Esophagus muscularis mucosa (tissue), 3 donors: ENCODE data around the gene EMP2.

ENCODE experiments used
- CTCF ChIP-seq, 3 experiments: fragments of 200-600 bp in 2 of 3; fragments of 450-650 bp in 1 of 3; sonication (generic) in 2 of 3; IDR thresholded peaks; one replicate each; pipeline ENCODE4 v1.5.1; 2017 to 2019; ENCODE audit warnings: antibody characterized with exemption in 3 of 3, mild to moderate bottlenecking in 2 of 3, moderate library complexity in 1 of 3
- POLR2A ChIP-seq: fragments of 450-650 bp; IDR thresholded peaks from one replicate; pipeline ENCODE4 v1.6.1; 2017; ENCODE audit warnings: antibody characterized with exemption, moderate library complexity, mild to moderate bottlenecking, low read depth

- TF ChIP-seq CTCF (IDR thresholded peaks at IDR 0.05) (no peak), POLR2A (no peak)
Observed at GRCh38 chr16:10622036-10622921, 41.9 kb upstream of the EMP2 start.
